ENCODE results near the gene PCDH1. TPM values are rescaled to one million over a fixed set of nuclear protein-coding genes. Genes with fewer than 3 reads are reported as not detected.

The PCDH1 gene
- total RNA-seq, 1 experiment from 2014 or later, result 0.45 TPM

GRCh38 chr5:141877356-141878185 lies 639 bp downstream of the PCDH1 start:
- H3K27me3 ChIP-seq (replicated peaks; ENCODE audit: insufficient read depth, low read depth, low read length, poor library complexity), result peaks cover 68% of the 10 kb centered on the region
- ChIA-PET CTCF (interaction anchor here (0.6 to 3.7 kb wide), 6 partner anchors 92 to 525 kb away, joined by 4 to 42 read pairs (median 12); partner anchors contain the start of gene RNF14), POLR2A (ENCODE audit: low non-redundant PET) (no interaction called here)
- H3K4me3 ChIP-seq (ENCODE audit: low read depth, low read length, poor library complexity, severe bottlenecking), result peak overlapping the region; percentile 53
- TF ChIP-seq EZH2 (IDR thresholded peaks at IDR 0.05; ENCODE audit: borderline replicate concordance, low read depth, low read length, poor library complexity, severe bottlenecking) (peak; percentile 6), CTCF (conservative IDR thresholded peaks at IDR 0.05; ENCODE audit: low read depth, low read length) (no peak)
- intact Hi-C loops (cut with micrococcal nuclease; ENCODE audit: unreplicated experiment), result loop anchor here (5.0 kb wide), 1 partner anchor 285 kb away; no protein-coding TSS in a partner anchor
- BruUV-seq (replicated peaks), result no TSS peak
- H3K36me3 ChIP-seq (ENCODE audit: insufficient read depth, low read length, poor library complexity, severe bottlenecking), result no peaks in the 10 kb centered on the region
- DNase-seq (ENCODE audit: low spot score), result peak; percentile 44
- no peak overlapping the region for H3K27ac ChIP-seq (ENCODE audit: low read depth, low read length, poor library complexity, severe bottlenecking)
- H3K9me3 ChIP-seq (ENCODE audit: low read depth, low read length, poor library complexity, severe bottlenecking), result no peaks in the 10 kb centered on the region
- peaks cover 24% of the 10 kb centered on the region for H3K4me1 ChIP-seq (ENCODE audit: insufficient read depth, low read length, poor library complexity, severe bottlenecking)

GRCh38 chr5:141876628-141877355 lies 1.4 kb downstream of the PCDH1 start:
- no TSS peak for BruUV-seq (replicated peaks)

More at GRCh38 chr5:141876628-141877355, 1.4 kb downstream of the PCDH1 start:
- peak; percentile 63 for TF ChIP-seq EZH2 (IDR thresholded peaks at IDR 0.05; ENCODE audit: borderline replicate concordance, low read depth, low read length, poor library complexity, severe bottlenecking)
- TF ChIP-seq CTCF (conservative IDR thresholded peaks at IDR 0.05; ENCODE audit: low read depth, low read length), result no peak
- Histone ChIP-seq H3K27me3 (replicated peaks; ENCODE audit: insufficient read depth, low read depth, low read length, poor library complexity) (peaks cover 60% of the 10 kb centered on the region), H3K27ac (ENCODE audit: low read depth, low read length, poor library complexity, severe bottlenecking) (no peak overlapping the region), H3K4me1 (ENCODE audit: insufficient read depth, low read length, poor library complexity, severe bottlenecking) (peaks cover 24% of the 10 kb centered on the region), H3K4me3 (ENCODE audit: low read depth, low read length, poor library complexity, severe bottlenecking) (peak overlapping the region; percentile 53), H3K36me3 (ENCODE audit: insufficient read depth, low read length, poor library complexity, severe bottlenecking) (no peaks in the 10 kb centered on the region), H3K9me3 (ENCODE audit: low read depth, low read length, poor library complexity, severe bottlenecking) (no peaks in the 10 kb centered on the region)
- CTCF ChIA-PET, result interaction anchor here (3.2 kb wide), 1 partner anchor 184 kb away, joined by 42 read pairs; no protein-coding TSS in a partner anchor
- no peak for DNase-seq (ENCODE audit: low spot score)
- intact Hi-C loops (cut with micrococcal nuclease; ENCODE audit: unreplicated experiment), result loop anchor here (5.0 kb wide), 1 partner anchor 284 kb away; no protein-coding TSS in a partner anchor
- POLR2A ChIA-PET (ENCODE audit: low non-redundant PET), result no interaction called here

All from A673 (cell line).